DOHH2 (cell line): ENCODE measurements around the gene NOC4L.

Source experiments
- H3F3A ChIP-seq: fragments of 200-600 bp; sonication (generic), shearing (Covaris generic); 2 replicates; pipeline ENCODE4 v1.6.0; 2016; ENCODE audit warnings: antibody characterized with exemption, mild to moderate bottlenecking; ENCODE audit not compliant: control insufficient read depth, insufficient read depth
- H3K27ac ChIP-seq: fragments of 200-600 bp; sonication (generic); 2 replicates; pipeline ENCODE4 v1.5.1; 2014; ENCODE audit warnings: low read depth, mild to moderate bottlenecking, low read length, moderate library complexity
- H3K27me3 ChIP-seq: fragments of 200-600 bp; sonication (generic); 2 replicates; pipeline ENCODE4 v1.6.1; 2014; ENCODE audit warnings: mild to moderate bottlenecking, low read length, mixed read lengths; ENCODE audit not compliant: control insufficient read depth
- H3K36me3 ChIP-seq: fragments of 200-600 bp; sonication (generic); 2 replicates; pipeline ENCODE4 v1.6.1; 2014; ENCODE audit warnings: mild to moderate bottlenecking, low read length, moderate library complexity, mixed read lengths; ENCODE audit not compliant: control insufficient read depth
- H3K4me1 ChIP-seq: fragments of 200-600 bp; sonication (generic); 2 replicates; pipeline ENCODE4 v1.6.1; 2014; ENCODE audit warnings: mild to moderate bottlenecking, low read length, mixed read lengths; ENCODE audit not compliant: control insufficient read depth
- H3K4me2 ChIP-seq: fragments of 200-600 bp; sonication (generic); 2 replicates; pipeline ENCODE4 v1.6.0; 2014; ENCODE audit warnings: mild to moderate bottlenecking, low read length, moderate library complexity
- H3K4me3 ChIP-seq: fragments of 200-600 bp; sonication (generic); 2 replicates; pipeline ENCODE4 v1.5.1; 2014; ENCODE audit warnings: mild to moderate bottlenecking, low read length, mixed read lengths
- H3K79me2 ChIP-seq: fragments of 200-600 bp; sonication (generic); 2 replicates; pipeline ENCODE4 v1.6.1; 2014; ENCODE audit warnings: mild to moderate bottlenecking, low read length, mixed read lengths; ENCODE audit not compliant: control insufficient read depth
- H3K9me2 ChIP-seq: fragments of 200-600 bp; sonication (generic); replicated peaks from 2 replicates; pipeline ENCODE4 v1.6.1; 2014; ENCODE audit warnings: mild to moderate bottlenecking, low read length, mixed read lengths; ENCODE audit not compliant: control insufficient read depth
- H3K9me3 ChIP-seq: fragments of 200-600 bp; sonication (generic); 2 replicates; pipeline ENCODE4 v1.6.1; 2014; ENCODE audit warnings: antibody characterized with exemption, low read length, mixed read lengths; ENCODE audit not compliant: control insufficient read depth, insufficient read depth
- H4K20me1 ChIP-seq: fragments of 200-600 bp; sonication (generic); 2 replicates; pipeline ENCODE4 v1.6.0; 2014; ENCODE audit warnings: low read depth, mild to moderate bottlenecking, antibody characterized with exemption, low read length, moderate library complexity; ENCODE audit not compliant: control insufficient read depth, insufficient read depth
- EZH2phosphoT487 ChIP-seq: fragments of 200-600 bp; sonication (generic); IDR thresholded peaks from 2 replicates; pipeline ENCODE4 v1.6.1; 2017; ENCODE audit warnings: borderline replicate concordance, mild to moderate bottlenecking, antibody characterized with exemption, low read length, moderate library complexity, mixed read lengths
- TF ChIP-seq, protein P1 (sequence below): fragments of 200-600 bp; sonication (generic); IDR thresholded peaks from one replicate; pipeline ENCODE4 v1.5.1; 2014; ENCODE audit warnings: antibody characterized with exemption, mild to moderate bottlenecking, low read depth, low read length; ENCODE audit not compliant: poor library complexity, severe bottlenecking

The NOC4L gene

DNA sequence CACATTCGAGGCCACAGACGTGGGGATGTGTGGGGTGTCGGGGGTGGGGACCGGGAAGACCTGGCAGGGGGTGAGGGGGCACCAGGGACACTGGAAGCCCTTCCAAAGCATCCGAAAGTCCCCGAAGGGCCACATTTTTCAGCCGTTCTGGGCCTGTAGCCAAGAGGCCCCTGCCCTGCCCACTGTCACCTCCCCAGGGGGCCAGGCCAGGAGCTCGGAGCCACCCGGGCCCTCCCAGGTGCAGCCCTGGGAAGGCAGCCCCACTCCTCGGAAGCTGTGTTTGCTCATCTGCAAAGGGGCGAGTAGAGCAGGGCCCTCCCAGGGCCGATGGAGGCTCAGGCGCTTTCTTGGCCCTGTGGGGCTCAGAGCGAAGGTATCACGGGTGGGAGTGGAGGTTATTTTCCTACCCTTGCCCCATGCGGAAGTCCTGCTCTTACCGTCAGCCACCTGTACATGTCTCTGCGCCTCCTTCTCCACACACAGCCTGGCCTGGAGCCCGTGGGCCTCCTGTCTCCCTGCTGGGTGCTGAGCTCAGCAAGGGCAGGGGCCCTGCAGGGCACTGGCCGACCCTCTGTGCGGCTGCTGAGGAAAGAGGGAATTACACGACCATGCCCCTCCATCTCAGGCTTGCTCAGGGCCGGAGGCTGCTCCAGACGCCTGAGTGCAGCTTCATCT is 27.2 kb downstream of the NOC4L start:
- Histone ChIP-seq H3K4me2 (no peak overlapping the region), H3K79me2 (no peaks in the 10 kb centered on the region), H3K4me3 (no peak overlapping the region), H3K27ac (no peak overlapping the region), H3K9me2 (no peaks in the 10 kb centered on the region), H3K9me3 (peaks cover 9% of the 10 kb centered on the region; the same call in 1 of the 2 replicates), H3K4me1 (no peaks in the 10 kb centered on the region; the same call in 1 of the 2 replicates), H3K27me3 (no peaks in the 10 kb centered on the region; the same call in 1 of the 2 replicates), H3K36me3 (no peaks in the 10 kb centered on the region), H4K20me1 (no peaks in the 10 kb centered on the region), H3F3A (no peaks in the 10 kb centered on the region)
- TF ChIP-seq, protein P1, sequence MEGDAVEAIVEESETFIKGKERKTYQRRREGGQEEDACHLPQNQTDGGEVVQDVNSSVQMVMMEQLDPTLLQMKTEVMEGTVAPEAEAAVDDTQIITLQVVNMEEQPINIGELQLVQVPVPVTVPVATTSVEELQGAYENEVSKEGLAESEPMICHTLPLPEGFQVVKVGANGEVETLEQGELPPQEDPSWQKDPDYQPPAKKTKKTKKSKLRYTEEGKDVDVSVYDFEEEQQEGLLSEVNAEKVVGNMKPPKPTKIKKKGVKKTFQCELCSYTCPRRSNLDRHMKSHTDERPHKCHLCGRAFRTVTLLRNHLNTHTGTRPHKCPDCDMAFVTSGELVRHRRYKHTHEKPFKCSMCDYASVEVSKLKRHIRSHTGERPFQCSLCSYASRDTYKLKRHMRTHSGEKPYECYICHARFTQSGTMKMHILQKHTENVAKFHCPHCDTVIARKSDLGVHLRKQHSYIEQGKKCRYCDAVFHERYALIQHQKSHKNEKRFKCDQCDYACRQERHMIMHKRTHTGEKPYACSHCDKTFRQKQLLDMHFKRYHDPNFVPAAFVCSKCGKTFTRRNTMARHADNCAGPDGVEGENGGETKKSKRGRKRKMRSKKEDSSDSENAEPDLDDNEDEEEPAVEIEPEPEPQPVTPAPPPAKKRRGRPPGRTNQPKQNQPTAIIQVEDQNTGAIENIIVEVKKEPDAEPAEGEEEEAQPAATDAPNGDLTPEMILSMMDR, result no peak
- TF ChIP-seq EZH2phosphoT487, result no peak

DNA sequence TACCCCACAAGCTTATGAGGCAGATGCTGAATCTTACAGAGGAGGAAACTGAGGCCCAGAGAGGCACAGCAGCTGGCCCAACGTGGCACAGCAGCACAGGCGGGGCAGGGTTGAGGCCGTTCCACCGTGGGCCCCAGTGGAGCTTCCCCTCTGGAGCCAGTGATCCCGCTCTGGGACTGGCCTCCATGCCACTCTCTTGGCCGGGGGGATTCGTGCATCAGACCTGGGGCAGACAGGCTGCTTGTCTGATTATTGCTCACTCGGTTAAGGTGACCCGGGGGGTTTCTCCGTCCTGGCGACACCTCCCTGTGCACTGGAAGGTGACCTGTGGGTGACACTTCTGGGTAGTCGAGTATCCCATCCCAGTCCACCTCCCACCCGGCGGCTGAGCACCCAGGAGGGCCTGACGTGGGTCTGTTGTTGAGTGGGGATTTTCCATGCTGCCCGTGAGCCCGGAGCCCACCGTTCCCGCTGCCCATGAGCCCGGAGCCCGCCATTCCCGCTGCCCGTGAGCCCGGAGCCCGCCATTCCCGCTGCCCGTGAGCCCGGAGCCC is 27.8 kb downstream of the NOC4L start:
- TF ChIP-seq, protein P1, result no peak
- TF ChIP-seq EZH2phosphoT487, result no peak
- Histone ChIP-seq H3K9me2 (no peaks in the 10 kb centered on the region), H3K36me3 (no peaks in the 10 kb centered on the region), H4K20me1 (no peaks in the 10 kb centered on the region), H3K27me3 (no peaks in the 10 kb centered on the region; the same call in 1 of the 2 replicates), H3K79me2 (no peaks in the 10 kb centered on the region), H3K4me3 (no peak overlapping the region), H3K27ac (no peak overlapping the region), H3K9me3 (peaks cover 5% of the 10 kb centered on the region; the same call in 1 of the 2 replicates), H3K4me1 (no peaks in the 10 kb centered on the region; the same call in 1 of the 2 replicates), H3K4me2 (no peak overlapping the region), H3F3A (no peaks in the 10 kb centered on the region)

DNA sequence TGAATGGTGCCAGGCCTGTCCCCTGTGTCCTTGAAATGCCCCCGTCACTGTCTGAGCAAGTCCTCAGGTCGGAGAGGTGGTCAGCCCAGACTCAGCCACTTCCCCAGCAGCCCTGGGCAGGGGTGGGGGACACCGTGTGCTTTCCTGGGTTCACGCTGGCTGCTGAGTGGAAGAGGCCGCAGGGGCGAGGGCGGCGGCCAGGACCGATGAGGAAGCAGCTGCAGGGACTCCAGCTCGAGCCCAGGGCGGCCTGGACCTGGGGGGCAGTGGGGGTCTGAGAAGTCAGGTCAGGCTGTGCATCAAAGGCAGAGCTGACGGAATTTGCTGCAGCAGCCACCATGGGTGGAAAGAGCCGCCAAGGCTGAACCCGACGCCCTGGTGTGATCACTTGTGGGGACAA is 28.4 kb downstream of the NOC4L start:
- no peaks in the 10 kb centered on the region; the same call in 1 of the 2 replicates for H3K27me3 ChIP-seq
- H4K20me1 ChIP-seq, result no peaks in the 10 kb centered on the region
- H3K4me2 ChIP-seq, result no peak overlapping the region
- H3K4me3 ChIP-seq, result no peak overlapping the region
- H3F3A ChIP-seq, result no peaks in the 10 kb centered on the region
- no peaks in the 10 kb centered on the region for H3K79me2 ChIP-seq
- TF ChIP-seq, protein P1, result no peak
- TF ChIP-seq EZH2phosphoT487, result no peak
- no peaks in the 10 kb centered on the region; the same call in 1 of the 2 replicates for H3K4me1 ChIP-seq
- no peaks in the 10 kb centered on the region; the same call in 1 of the 2 replicates for H3K9me3 ChIP-seq
- no peaks in the 10 kb centered on the region for H3K36me3 ChIP-seq
- H3K9me2 ChIP-seq, result no peaks in the 10 kb centered on the region
- H3K27ac ChIP-seq, result no peak overlapping the region
